ENCODE measurements around the gene PDLIM4. TPM values are rescaled to one million over a fixed set of nuclear protein-coding genes. Genes with fewer than 3 reads are reported as not detected.

Gene PDLIM4
- polyA plus RNA-seq, 4 donors: 2.5 to 15.0 (median 10.1) TPM

DNA sequence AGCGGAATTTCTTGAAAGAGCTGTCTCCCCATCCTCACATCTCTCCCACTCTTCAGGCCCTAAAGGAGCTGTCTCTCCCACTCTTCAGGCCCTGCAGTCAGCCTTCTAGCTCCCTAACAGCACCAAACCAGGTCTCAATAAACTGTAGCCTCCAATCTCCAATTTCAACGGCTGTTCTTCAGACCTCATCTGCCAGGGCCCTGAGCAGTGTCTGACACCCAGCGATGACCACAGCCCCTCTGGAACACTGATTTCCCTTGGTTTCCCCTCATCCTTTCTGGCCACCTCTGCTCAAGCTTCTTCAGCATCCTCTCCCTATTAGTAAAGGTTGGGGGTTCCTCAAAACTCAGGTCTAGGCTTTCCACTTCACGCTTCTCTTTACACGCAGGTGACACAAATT lies 28.3 kb upstream of the PDLIM4 start:
- DNase-seq: no peak
- 90 to 97% (median 95%) methylated on average over 5 of the region's 5 CpGs for WGBS, 3 donors

DNA sequence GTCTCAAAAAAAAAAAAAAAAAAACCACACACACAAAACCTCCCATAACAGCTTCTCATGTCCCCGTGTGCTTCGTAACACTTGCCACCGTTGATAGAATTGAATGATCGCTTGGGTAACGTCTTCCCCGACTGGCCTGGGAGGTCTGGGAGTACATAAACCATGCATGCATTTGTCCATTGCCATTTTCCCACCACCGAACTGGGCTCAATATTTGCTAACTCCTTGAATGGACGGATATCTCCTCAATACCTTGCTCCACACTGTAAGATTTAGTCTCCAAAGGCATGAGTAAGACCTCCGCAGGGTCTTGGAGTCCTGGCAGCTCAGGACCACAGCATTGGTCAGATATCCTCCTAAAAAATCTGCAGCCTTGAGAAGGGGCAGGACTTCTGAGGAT lies 26.6 kb upstream of the PDLIM4 start:
- WGBS, 3 donors: 92 to 95% (median 93%) methylated on average over 9 of the region's 9 CpGs
- H3K4me3 ChIP-seq (ENCODE audit: low read depth in 1 of 3, low read length in 3 of 3): no peak overlapping the region
- H3K27ac ChIP-seq (ENCODE audit: low read depth in 1 of 3, low read length in 2 of 3): no peak overlapping the region
- no peak for FAIRE-seq
- H3K9me3 ChIP-seq (ENCODE audit: control insufficient read depth in 2 of 2, insufficient read depth in 1 of 2, low read depth in 1 of 2, low read length in 1 of 2): no peaks in the 10 kb centered on the region
- H3K36me3 ChIP-seq (ENCODE audit: control insufficient read depth in 3 of 3, insufficient read depth in 2 of 3, low read depth in 1 of 3, low read length in 3 of 3): no peaks in the 10 kb centered on the region
- no peak for DNase-seq
- peaks cover 0 to 11% (median under 1%) of the 10 kb centered on the region in 3 donors for H3K4me1 ChIP-seq (ENCODE audit: control insufficient read depth in 3 of 3, insufficient read depth in 2 of 3, low read depth in 1 of 3, low read length in 2 of 3)
- H3K27me3 ChIP-seq (ENCODE audit: control insufficient read depth in 3 of 3, insufficient read depth in 3 of 3, low read length in 3 of 3): no peaks in the 10 kb centered on the region

More for the DNA sequence above, 28.3 kb upstream of the PDLIM4 start:
- H3K36me3 ChIP-seq (ENCODE audit: control insufficient read depth in 3 of 3, insufficient read depth in 2 of 3, low read depth in 1 of 3, low read length in 3 of 3): no peaks in the 10 kb centered on the region
- H3K27me3 ChIP-seq (ENCODE audit: control insufficient read depth in 3 of 3, insufficient read depth in 3 of 3, low read length in 3 of 3): no peaks in the 10 kb centered on the region
- no peaks in the 10 kb centered on the region for H3K9me3 ChIP-seq (ENCODE audit: control insufficient read depth in 2 of 2, insufficient read depth in 1 of 2, low read depth in 1 of 2, low read length in 1 of 2)
- no peak for FAIRE-seq
- no peak overlapping the region for H3K27ac ChIP-seq (ENCODE audit: low read depth in 1 of 3, low read length in 2 of 3)
- H3K4me3 ChIP-seq (ENCODE audit: low read depth in 1 of 3, low read length in 3 of 3): no peak overlapping the region
- peaks cover 0 to 11% (median 2%) of the 10 kb centered on the region in 3 donors for H3K4me1 ChIP-seq (ENCODE audit: control insufficient read depth in 3 of 3, insufficient read depth in 2 of 3, low read depth in 1 of 3, low read length in 2 of 3)

DNA sequence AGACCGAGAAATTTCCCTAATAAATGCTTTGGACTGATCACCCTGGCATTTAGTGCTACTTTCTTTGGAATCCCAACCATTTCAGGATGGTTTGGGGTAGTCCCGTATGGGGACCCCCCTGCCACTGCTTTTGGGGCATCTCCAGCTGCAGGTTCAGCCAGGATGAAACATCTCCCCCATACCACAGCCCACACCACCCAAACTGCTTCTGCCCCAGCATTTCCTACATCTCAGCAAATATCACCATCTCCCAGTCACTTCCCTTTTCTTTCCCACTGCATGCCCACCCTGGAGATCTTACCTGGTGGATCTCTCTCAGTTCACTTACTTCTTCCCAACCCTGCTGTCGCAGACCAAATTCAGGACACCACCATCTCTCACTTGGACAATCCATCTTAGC lies 25.0 kb upstream of the PDLIM4 start:
- H3K36me3 ChIP-seq (ENCODE audit: control insufficient read depth in 3 of 3, insufficient read depth in 2 of 3, low read depth in 1 of 3, low read length in 3 of 3): no peaks in the 10 kb centered on the region

DNA sequence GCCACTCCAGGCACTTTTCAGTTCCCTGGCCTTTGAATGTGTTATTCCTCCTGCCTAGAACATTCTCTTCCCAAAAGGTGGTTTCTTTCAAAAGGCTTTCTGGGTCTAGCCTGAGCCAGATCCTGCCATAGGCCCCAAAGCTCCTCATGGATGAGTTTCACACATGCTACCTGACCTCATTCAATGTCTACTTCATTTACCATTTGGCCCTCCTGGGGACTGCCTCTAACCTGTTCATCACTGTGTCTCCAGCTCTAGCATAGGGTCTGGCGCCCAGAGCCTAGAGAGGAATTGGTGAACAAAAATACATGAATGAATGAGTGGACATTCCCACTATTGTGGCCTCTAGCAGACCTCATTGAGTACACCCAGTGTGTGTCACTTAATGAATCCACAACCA lies 24.4 kb upstream of the PDLIM4 start:
- Histone ChIP-seq H3K4me3 (ENCODE audit: low read depth in 1 of 3, low read length in 3 of 3) (no peak overlapping the region), H3K27ac (ENCODE audit: low read depth in 1 of 3, low read length in 2 of 3) (no peak overlapping the region), H3K36me3 (ENCODE audit: control insufficient read depth in 3 of 3, insufficient read depth in 2 of 3, low read depth in 1 of 3, low read length in 3 of 3) (no peaks in the 10 kb centered on the region), H3K9me3 (ENCODE audit: control insufficient read depth in 2 of 2, insufficient read depth in 1 of 2, low read depth in 1 of 2, low read length in 1 of 2) (no peaks in the 10 kb centered on the region), H3K27me3 (ENCODE audit: control insufficient read depth in 3 of 3, insufficient read depth in 3 of 3, low read length in 3 of 3) (no peaks in the 10 kb centered on the region), H3K4me1 (ENCODE audit: control insufficient read depth in 3 of 3, insufficient read depth in 2 of 3, low read depth in 1 of 3, low read length in 2 of 3) (peaks cover 0 to 2% (median 0%) of the 10 kb centered on the region in 3 donors)
- DNase-seq: no peak
- FAIRE-seq: no peak
- WGBS, 3 donors: 89 to 100% (median 93%) methylated on average over 1 of the region's 1 CpG

More for the DNA sequence above, 25.0 kb upstream of the PDLIM4 start:
- Histone ChIP-seq H3K4me3 (ENCODE audit: low read depth in 1 of 3, low read length in 3 of 3) (no peak overlapping the region), H3K27me3 (ENCODE audit: control insufficient read depth in 3 of 3, insufficient read depth in 3 of 3, low read length in 3 of 3) (no peaks in the 10 kb centered on the region), H3K4me1 (ENCODE audit: control insufficient read depth in 3 of 3, insufficient read depth in 2 of 3, low read depth in 1 of 3, low read length in 2 of 3) (peaks cover 0 to 3% (median 0%) of the 10 kb centered on the region in 3 donors), H3K27ac (ENCODE audit: low read depth in 1 of 3, low read length in 2 of 3) (no peak overlapping the region), H3K9me3 (ENCODE audit: control insufficient read depth in 2 of 2, insufficient read depth in 1 of 2, low read depth in 1 of 2, low read length in 1 of 2) (no peaks in the 10 kb centered on the region)
- no peak for DNase-seq
- 64 to 74% (median 74%) methylated on average over 3 of the region's 3 CpGs for WGBS, 3 donors
- FAIRE-seq: no peak

DNA sequence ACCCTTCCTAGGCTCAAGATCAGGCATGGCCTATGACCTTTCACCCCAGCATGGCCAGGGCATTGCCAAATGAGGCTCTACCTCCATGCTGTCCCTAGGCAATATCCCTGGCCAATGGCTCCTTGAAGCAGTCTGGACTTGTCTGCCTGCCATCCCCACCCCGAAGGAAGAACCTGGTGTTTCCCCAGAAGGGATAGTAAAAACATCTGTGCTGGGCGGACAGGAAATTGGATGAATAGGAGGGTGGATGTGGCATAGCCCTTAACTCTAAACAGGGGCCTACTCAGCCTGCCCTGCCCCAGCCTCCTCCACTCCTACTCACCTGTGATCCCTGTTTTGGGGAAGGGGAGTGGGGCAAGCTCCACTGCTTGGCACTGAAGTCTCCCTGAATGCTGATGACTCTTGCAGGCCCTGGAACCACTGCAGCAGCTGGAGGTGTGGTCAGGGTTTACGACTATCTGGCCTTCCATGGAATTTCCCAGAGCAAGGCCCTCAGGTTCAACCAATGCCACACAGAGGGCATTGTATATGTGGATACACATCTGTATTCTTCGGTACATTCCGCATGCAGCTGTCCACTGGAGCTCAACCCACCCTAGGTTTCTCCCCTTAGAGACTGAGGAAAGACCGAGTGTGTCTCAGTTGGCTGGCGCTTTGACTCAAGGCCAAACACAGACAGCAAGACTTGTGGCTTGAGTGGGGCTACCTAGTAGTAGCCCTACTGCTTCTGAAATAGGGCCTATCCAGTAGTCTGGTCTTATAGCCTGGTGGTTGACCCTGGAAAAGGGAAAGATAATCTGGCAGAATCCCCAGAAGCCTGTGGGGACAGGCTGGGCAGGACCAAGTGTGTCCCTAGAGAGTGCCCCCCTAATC lies 23.4 kb upstream of the PDLIM4 start:
- Histone ChIP-seq H3K9me3 (ENCODE audit: control insufficient read depth in 2 of 2, insufficient read depth in 1 of 2, low read depth in 1 of 2, low read length in 1 of 2) (no peaks in the 10 kb centered on the region), H3K27me3 (ENCODE audit: control insufficient read depth in 3 of 3, insufficient read depth in 3 of 3, low read length in 3 of 3) (no peaks in the 10 kb centered on the region), H3K4me1 (ENCODE audit: control insufficient read depth in 3 of 3, insufficient read depth in 2 of 3, low read depth in 1 of 3, low read length in 2 of 3) (no peaks in the 10 kb centered on the region), H3K27ac (ENCODE audit: low read depth in 1 of 3, low read length in 2 of 3) (no peak overlapping the region), H3K36me3 (ENCODE audit: control insufficient read depth in 3 of 3, insufficient read depth in 2 of 3, low read depth in 1 of 3, low read length in 3 of 3) (no peaks in the 10 kb centered on the region), H3K4me3 (ENCODE audit: low read depth in 1 of 3, low read length in 3 of 3) (no peak overlapping the region)
- DNase-seq: no peak
- 89 to 92% (median 91%) methylated on average over 7 of the region's 7 CpGs for WGBS, 3 donors
- FAIRE-seq: no peak

DNA sequence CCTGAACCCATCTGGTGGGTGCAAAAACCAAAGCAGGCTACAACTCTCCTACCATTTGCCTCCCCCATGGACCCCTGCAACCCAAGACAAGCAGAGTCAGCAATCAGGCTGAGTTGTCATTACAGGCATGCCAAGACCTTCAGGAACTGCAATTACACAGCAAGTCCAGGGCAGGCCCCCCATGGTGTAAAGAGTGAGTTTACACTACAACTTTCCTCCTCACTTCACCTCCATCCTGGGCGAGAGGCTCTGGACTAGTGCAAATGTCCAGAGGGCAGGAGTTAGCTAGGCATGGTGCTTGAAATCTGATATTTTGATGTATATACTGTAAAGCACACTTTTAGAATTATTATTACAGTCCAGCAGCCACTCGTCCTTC lies 22.8 kb upstream of the PDLIM4 start:
- no peak for FAIRE-seq
- 84 to 89% (median 86%) methylated on average over 2 of the region's 2 CpGs for WGBS, 3 donors
- no peak for DNase-seq
- H3K27ac ChIP-seq (ENCODE audit: low read depth in 1 of 3, low read length in 2 of 3): no peak overlapping the region
- no peaks in the 10 kb centered on the region for H3K9me3 ChIP-seq (ENCODE audit: control insufficient read depth in 2 of 2, insufficient read depth in 1 of 2, low read depth in 1 of 2, low read length in 1 of 2)
- no peaks in the 10 kb centered on the region for H3K27me3 ChIP-seq (ENCODE audit: control insufficient read depth in 3 of 3, insufficient read depth in 3 of 3, low read length in 3 of 3)
- H3K36me3 ChIP-seq (ENCODE audit: control insufficient read depth in 3 of 3, insufficient read depth in 2 of 3, low read depth in 1 of 3, low read length in 3 of 3): no peaks in the 10 kb centered on the region
- no peaks in the 10 kb centered on the region for H3K4me1 ChIP-seq (ENCODE audit: control insufficient read depth in 3 of 3, insufficient read depth in 2 of 3, low read depth in 1 of 3, low read length in 2 of 3)
- no peak overlapping the region for H3K4me3 ChIP-seq (ENCODE audit: low read depth in 1 of 3, low read length in 3 of 3)

DNA sequence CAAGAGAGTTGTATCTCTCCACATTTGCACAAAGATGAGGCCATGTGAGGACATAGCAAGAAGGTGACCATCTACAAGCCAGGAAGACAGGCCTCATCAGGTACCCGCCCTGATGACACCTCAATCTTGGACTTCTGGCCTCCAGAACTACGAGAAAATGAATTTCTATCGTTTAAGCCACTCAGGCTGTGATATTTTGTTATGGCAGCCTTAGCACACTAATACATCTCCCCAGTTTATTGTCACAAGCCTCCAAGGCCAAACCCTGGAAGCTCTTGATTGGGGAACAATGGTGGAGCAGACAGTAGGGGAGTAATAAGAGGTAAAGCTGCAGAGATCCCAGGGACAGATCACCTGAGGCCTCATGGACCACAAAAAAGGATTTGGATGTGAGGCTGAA lies 22.2 kb upstream of the PDLIM4 start:
- Histone ChIP-seq H3K4me1 (ENCODE audit: control insufficient read depth in 3 of 3, insufficient read depth in 2 of 3, low read depth in 1 of 3, low read length in 2 of 3) (no peaks in the 10 kb centered on the region), H3K27ac (ENCODE audit: low read depth in 1 of 3, low read length in 2 of 3) (no peak overlapping the region), H3K4me3 (ENCODE audit: low read depth in 1 of 3, low read length in 3 of 3) (no peak overlapping the region), H3K36me3 (ENCODE audit: control insufficient read depth in 3 of 3, insufficient read depth in 2 of 3, low read depth in 1 of 3, low read length in 3 of 3) (no peaks in the 10 kb centered on the region), H3K27me3 (ENCODE audit: control insufficient read depth in 3 of 3, insufficient read depth in 3 of 3, low read length in 3 of 3) (no peaks in the 10 kb centered on the region), H3K9me3 (ENCODE audit: control insufficient read depth in 2 of 2, insufficient read depth in 1 of 2, low read depth in 1 of 2, low read length in 1 of 2) (no peaks in the 10 kb centered on the region)
- no peak for FAIRE-seq
- no peak for DNase-seq
- 82 to 92% (median 91%) methylated on average over 3 of the region's 3 CpGs for WGBS, 3 donors

DNA sequence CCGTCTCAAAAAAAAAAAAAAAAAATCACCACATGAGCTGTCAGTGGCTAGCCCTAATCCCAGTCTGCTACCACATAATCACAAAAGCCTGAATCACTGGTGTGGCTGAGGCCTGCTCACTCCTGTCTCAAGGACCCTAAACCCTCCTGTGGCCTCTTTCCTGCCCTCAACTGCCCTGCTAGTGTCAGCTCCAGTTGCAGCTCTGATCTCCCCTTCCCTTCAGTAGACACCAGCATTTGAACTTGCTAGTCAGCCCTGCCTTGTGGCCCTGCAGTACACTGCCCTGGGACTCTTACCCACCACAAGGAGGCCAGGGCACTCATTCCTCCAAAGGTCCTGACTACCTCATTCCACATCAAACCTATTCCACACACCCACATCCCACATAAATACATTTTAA lies 20.4 kb upstream of the PDLIM4 start:
- no peaks in the 10 kb centered on the region for H3K4me1 ChIP-seq (ENCODE audit: control insufficient read depth in 3 of 3, insufficient read depth in 2 of 3, low read depth in 1 of 3, low read length in 2 of 3)
- FAIRE-seq (no peak), DNase-seq (no peak)
- no peak overlapping the region for H3K4me3 ChIP-seq (ENCODE audit: low read depth in 1 of 3, low read length in 3 of 3)
- no peaks in the 10 kb centered on the region for H3K36me3 ChIP-seq (ENCODE audit: control insufficient read depth in 3 of 3, insufficient read depth in 2 of 3, low read depth in 1 of 3, low read length in 3 of 3)
- no peak overlapping the region for H3K27ac ChIP-seq (ENCODE audit: low read depth in 1 of 3, low read length in 2 of 3)
- H3K27me3 ChIP-seq (ENCODE audit: control insufficient read depth in 3 of 3, insufficient read depth in 3 of 3, low read length in 3 of 3): no peaks in the 10 kb centered on the region
- no peaks in the 10 kb centered on the region for H3K9me3 ChIP-seq (ENCODE audit: control insufficient read depth in 2 of 2, insufficient read depth in 1 of 2, low read depth in 1 of 2, low read length in 1 of 2)
- WGBS, 3 donors: 93 to 100% (median 100%) methylated on average over 1 of the region's 1 CpG

DNA sequence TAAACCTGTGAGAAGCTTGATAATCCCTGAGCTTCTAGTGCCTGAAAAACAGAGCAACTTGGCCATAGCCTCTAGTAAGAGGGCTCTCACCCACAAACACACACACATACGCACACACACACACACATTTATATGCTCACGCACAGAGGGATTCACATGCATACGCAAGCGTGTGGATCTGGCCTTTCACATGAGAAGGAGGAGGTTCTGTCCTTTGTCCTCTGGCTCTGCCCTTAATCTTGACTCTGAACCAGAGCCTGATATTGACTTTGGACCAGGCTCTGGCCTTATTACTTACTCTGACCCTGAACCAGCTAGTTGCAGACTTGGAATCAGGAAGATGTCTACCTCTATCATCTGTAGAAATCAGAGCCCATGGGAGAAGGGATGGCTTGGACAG lies 19.8 kb upstream of the PDLIM4 start:
- no peak overlapping the region for H3K27ac ChIP-seq (ENCODE audit: low read depth in 1 of 3, low read length in 2 of 3)
- FAIRE-seq (no peak), DNase-seq (peak; percentile 24 to 71)
- no peaks in the 10 kb centered on the region for H3K9me3 ChIP-seq (ENCODE audit: control insufficient read depth in 2 of 2, insufficient read depth in 1 of 2, low read depth in 1 of 2, low read length in 1 of 2)
- no peaks in the 10 kb centered on the region for H3K36me3 ChIP-seq (ENCODE audit: control insufficient read depth in 3 of 3, insufficient read depth in 2 of 3, low read depth in 1 of 3, low read length in 3 of 3)
- no peaks in the 10 kb centered on the region for H3K4me1 ChIP-seq (ENCODE audit: control insufficient read depth in 3 of 3, insufficient read depth in 2 of 3, low read depth in 1 of 3, low read length in 2 of 3)
- WGBS, 3 donors: 71 to 93% (median 74%) methylated on average over 4 of the region's 4 CpGs
- H3K4me3 ChIP-seq (ENCODE audit: low read depth in 1 of 3, low read length in 3 of 3): no peak overlapping the region
- no peaks in the 10 kb centered on the region for H3K27me3 ChIP-seq (ENCODE audit: control insufficient read depth in 3 of 3, insufficient read depth in 3 of 3, low read length in 3 of 3)
